ENCODE results near the gene TIGIT. TPM values are rescaled to one million over a fixed set of nuclear protein-coding genes. Genes with fewer than 3 reads are reported as not detected.

Gene TIGIT
- total and polyA plus RNA-seq, 2 experiments from 2014 or later = 0.39 TPM; not detected in 1

DNA sequence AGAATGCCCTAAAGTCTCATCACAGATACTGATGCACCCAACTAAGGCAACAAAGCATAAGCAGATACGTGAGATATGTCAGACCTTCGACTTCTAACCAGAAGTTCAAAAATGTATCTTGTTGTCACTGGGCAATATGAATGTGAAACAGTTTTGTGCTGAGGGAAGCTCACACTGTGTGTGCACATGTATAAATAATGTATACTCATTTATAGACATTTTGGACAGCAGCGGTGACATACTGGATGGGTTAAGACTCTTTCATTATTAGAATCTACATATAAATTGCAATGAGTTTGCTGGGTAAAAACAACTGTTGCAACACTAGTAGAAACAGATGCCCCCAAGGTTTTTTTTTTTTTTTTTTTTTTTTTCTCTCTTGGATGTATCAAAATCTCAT is 37.9 kb downstream of the TIGIT start:
- Histone ChIP-seq H2AFZ (no peak overlapping the region), H3K27ac (no peak overlapping the region), H4K20me1 (ENCODE audit: insufficient read depth, poor library complexity, severe bottlenecking) (no peaks in the 10 kb centered on the region), H3K4me3 (no peak overlapping the region), H3K36me3 (replicated peaks; ENCODE audit: insufficient read depth, low read depth) (no peaks in the 10 kb centered on the region), H3K4me1 (ENCODE audit: insufficient read depth) (no peaks in the 10 kb centered on the region), H3K27me3 (no peaks in the 10 kb centered on the region), H3K4me2 (no peak overlapping the region), H3K79me2 (no peaks in the 10 kb centered on the region), H3K9me3 (ENCODE audit: low read depth) (no peaks in the 10 kb centered on the region), H3K9me2 (replicated peaks; ENCODE audit: insufficient read depth) (no peaks in the 10 kb centered on the region)
- TF ChIP-seq EZH2phosphoT487 (IDR thresholded peaks at IDR 0.05; ENCODE audit: low read depth, severe bottlenecking, unreplicated experiment) = no peak
- TF ChIP-seq, protein P1, sequence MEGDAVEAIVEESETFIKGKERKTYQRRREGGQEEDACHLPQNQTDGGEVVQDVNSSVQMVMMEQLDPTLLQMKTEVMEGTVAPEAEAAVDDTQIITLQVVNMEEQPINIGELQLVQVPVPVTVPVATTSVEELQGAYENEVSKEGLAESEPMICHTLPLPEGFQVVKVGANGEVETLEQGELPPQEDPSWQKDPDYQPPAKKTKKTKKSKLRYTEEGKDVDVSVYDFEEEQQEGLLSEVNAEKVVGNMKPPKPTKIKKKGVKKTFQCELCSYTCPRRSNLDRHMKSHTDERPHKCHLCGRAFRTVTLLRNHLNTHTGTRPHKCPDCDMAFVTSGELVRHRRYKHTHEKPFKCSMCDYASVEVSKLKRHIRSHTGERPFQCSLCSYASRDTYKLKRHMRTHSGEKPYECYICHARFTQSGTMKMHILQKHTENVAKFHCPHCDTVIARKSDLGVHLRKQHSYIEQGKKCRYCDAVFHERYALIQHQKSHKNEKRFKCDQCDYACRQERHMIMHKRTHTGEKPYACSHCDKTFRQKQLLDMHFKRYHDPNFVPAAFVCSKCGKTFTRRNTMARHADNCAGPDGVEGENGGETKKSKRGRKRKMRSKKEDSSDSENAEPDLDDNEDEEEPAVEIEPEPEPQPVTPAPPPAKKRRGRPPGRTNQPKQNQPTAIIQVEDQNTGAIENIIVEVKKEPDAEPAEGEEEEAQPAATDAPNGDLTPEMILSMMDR (IDR thresholded peaks at IDR 0.05; ENCODE audit: poor library complexity) = no peak
- no peak for TF ChIP-seq EZH2 (IDR thresholded peaks at IDR 0.05; ENCODE audit: borderline replicate concordance)
- 94% methylated on average over 3 of the region's 3 CpGs for WGBS (ENCODE audit: low lambda C conversion rate, missing lambda C conversion rate)
- DNase-seq (ENCODE audit: low spot score) = no peak

DNA sequence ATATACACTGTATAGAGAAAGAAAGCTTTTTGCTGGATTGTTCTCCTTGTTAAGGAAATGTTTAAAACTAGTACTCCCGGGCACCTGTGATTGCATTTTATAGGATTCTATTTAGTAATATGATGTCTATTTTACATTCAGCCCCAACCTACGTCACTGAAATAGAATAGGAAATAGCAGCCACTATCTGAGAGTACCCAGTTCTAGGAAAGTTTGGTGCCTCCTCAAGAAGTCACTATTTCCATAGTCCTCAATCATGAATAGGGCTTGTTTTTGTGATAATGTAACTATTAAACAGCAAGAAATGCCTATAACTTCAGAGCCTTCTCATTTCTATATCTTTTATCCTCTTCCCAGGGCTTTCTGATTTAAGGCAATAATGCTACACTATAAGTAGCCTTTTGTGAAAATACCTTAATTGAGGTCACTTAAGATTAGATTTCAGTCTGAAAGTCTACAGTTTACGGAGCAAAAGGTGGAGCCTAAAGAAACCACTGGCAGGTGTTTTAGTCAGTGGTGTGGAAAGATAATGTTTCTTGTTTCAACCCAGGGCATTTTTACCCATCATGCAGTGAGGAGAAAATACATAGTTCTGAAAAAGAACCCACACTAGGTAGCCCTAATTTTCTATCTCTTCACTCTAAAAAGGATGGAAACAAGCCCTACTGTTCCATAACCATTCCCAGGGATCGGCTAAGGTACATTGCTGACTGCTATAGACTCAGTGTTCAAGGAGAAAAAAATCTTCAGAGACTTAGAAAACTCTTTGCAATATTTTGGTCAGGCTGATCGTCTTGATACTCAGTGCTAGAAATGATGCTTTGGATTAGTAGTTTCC is 38.7 kb downstream of the TIGIT start:
- H2AFZ ChIP-seq = no peak overlapping the region

DNA sequence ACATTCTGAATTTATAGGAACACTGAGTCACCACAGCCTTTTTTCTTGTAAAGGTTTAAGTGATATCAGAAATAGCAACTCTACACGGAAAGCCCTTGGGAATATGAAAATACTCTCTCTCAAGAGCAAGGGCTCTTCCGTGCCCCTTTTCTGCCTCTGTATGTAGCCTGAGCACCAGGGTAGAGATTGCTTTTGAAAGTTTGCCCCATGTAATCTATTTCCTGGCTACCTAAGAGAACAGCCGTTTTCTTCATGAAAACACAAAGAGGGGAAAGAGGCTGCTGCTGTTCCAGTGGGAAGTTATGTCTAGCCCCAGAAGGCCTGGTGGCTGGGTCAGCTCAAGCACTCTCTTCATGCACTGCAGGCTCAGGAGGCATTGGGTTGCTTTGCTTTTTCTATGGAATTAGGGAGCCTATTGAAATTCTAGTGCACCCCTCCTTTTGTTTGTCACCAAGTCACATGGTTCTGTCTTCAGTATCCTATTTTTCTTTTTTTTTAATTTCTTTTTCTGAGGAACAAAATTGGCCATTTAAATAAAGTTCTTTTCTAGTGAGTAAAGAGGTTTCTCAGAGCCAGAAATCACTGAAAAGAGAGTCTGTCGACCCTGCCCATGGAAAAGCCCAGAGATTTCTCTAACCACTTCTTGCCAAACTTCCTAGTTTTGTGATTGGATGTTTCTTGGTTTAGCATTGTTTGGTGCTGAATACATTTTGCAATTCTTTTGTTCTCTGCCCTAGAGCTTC is 39.5 kb downstream of the TIGIT start:
- H3K36me3 ChIP-seq (replicated peaks; ENCODE audit: insufficient read depth, low read depth) = no peaks in the 10 kb centered on the region
- TF ChIP-seq EZH2phosphoT487 (IDR thresholded peaks at IDR 0.05; ENCODE audit: low read depth, severe bottlenecking, unreplicated experiment) (no peak), EZH2 (IDR thresholded peaks at IDR 0.05; ENCODE audit: borderline replicate concordance) (no peak)
- TF ChIP-seq, protein P1 (IDR thresholded peaks at IDR 0.05; ENCODE audit: poor library complexity) = no peak
- DNase-seq (ENCODE audit: low spot score) = no peak
- no peaks in the 10 kb centered on the region for H3K79me2 ChIP-seq
- H3K9me3 ChIP-seq (ENCODE audit: low read depth) = no peaks in the 10 kb centered on the region
- H2AFZ ChIP-seq = no peak overlapping the region
- WGBS (ENCODE audit: low lambda C conversion rate, missing lambda C conversion rate) = 74% methylated on average over 4 of the region's 4 CpGs
- no peak overlapping the region for H3K27ac ChIP-seq
- H3K4me2 ChIP-seq = no peak overlapping the region
- no peaks in the 10 kb centered on the region for H4K20me1 ChIP-seq (ENCODE audit: insufficient read depth, poor library complexity, severe bottlenecking)
- no peaks in the 10 kb centered on the region for H3K27me3 ChIP-seq
- H3K4me3 ChIP-seq = no peak overlapping the region
- H3K9me2 ChIP-seq (replicated peaks; ENCODE audit: insufficient read depth) = no peaks in the 10 kb centered on the region
- H3K4me1 ChIP-seq (ENCODE audit: insufficient read depth) = no peaks in the 10 kb centered on the region

More for the DNA sequence above, 38.7 kb downstream of the TIGIT start:
- no peaks in the 10 kb centered on the region for H3K9me3 ChIP-seq (ENCODE audit: low read depth)
- no peak overlapping the region for H3K4me2 ChIP-seq
- no peaks in the 10 kb centered on the region for H3K9me2 ChIP-seq (replicated peaks; ENCODE audit: insufficient read depth)
- DNase-seq (ENCODE audit: low spot score) = no peak
- WGBS (ENCODE audit: low lambda C conversion rate, missing lambda C conversion rate) = 92% methylated on average over 5 of the region's 5 CpGs
- H3K4me3 ChIP-seq = no peak overlapping the region
- H3K27ac ChIP-seq = no peak overlapping the region
- no peaks in the 10 kb centered on the region for H3K4me1 ChIP-seq (ENCODE audit: insufficient read depth)
- H4K20me1 ChIP-seq (ENCODE audit: insufficient read depth, poor library complexity, severe bottlenecking) = no peaks in the 10 kb centered on the region
- H3K27me3 ChIP-seq = no peaks in the 10 kb centered on the region
- TF ChIP-seq EZH2phosphoT487 (IDR thresholded peaks at IDR 0.05; ENCODE audit: low read depth, severe bottlenecking, unreplicated experiment) (no peak), EZH2 (IDR thresholded peaks at IDR 0.05; ENCODE audit: borderline replicate concordance) (no peak)
- TF ChIP-seq, protein P1 (IDR thresholded peaks at IDR 0.05; ENCODE audit: poor library complexity) = no peak
- no peaks in the 10 kb centered on the region for H3K79me2 ChIP-seq
- no peaks in the 10 kb centered on the region for H3K36me3 ChIP-seq (replicated peaks; ENCODE audit: insufficient read depth, low read depth)

Measured in hepatocyte (in vitro differentiated cells).